ENCODE results near the gene ZNF512. TPM values are rescaled to one million over a fixed set of nuclear protein-coding genes. Genes with fewer than 3 reads are reported as not detected.

ZNF512 gene
- total and polyA plus RNA-seq, 2 of the 13 experiments (the other 11 are each of a cell fraction or from before 2014, with no cell fraction given) = 29.8 to 31.0 TPM

GRCh38 chr2:27663285-27664153, 80.7 kb downstream of the ZNF512 start, which contains the start of the genes SLC4A1AP and SUPT7L (continued):
- 0 out of 2 replicates have a peak, but pooled peaks have one; percentile 37 for TF ChIP-seq PPARG (CRISPR knock-in tag; conservative IDR thresholded peaks at IDR 0.05)
- TF ChIP-seq RBFOX2 (IDR thresholded peaks at IDR 0.05; ENCODE audit: low read depth, low read length) = peak; percentile 76
- TF ChIP-seq FOXA1 (IDR thresholded peaks at IDR 0.05) = no peak
- TF ChIP-seq FOXA1 (CRISPR knock-in tag; IDR thresholded peaks at IDR 0.05) = no peak; the same call in none of the 2 replicates
- no peak for TF ChIP-seq ZBTB3 (CRISPR knock-in tag; IDR thresholded peaks at IDR 0.05; ENCODE audit: borderline replicate concordance, low read depth)
- no peak for TF ChIP-seq CAMTA2 (CRISPR knock-in tag; IDR thresholded peaks at IDR 0.05; ENCODE audit: borderline replicate concordance)
- TF ChIP-seq ZSCAN29 (CRISPR knock-in tag; conservative IDR thresholded peaks at IDR 0.05) = peak; percentile 59; the same call in 1 of the 2 replicates
- TF ChIP-seq ZNF260 (CRISPR knock-in tag; IDR thresholded peaks at IDR 0.05; ENCODE audit: borderline replicate concordance, low read depth) = 0 out of 2 replicates have a peak, but pooled peaks have one; percentile 28
- TF ChIP-seq ZNF225 (CRISPR knock-in tag; IDR thresholded peaks at IDR 0.05) = peak; percentile 94; the same call in 1 of the 2 replicates
- peak; percentile 79; the same call in 1 of the 2 replicates for TF ChIP-seq NAIF1 (CRISPR knock-in tag; IDR thresholded peaks at IDR 0.05; ENCODE audit: borderline replicate concordance)
- TF ChIP-seq ZNF607 (CRISPR knock-in tag; IDR thresholded peaks at IDR 0.05; ENCODE audit: borderline replicate concordance) = peak; percentile 82; the same call in 1 of the 2 replicates
- peak; percentile 85; the same call in 1 of the 2 replicates for TF ChIP-seq TP53 (CRISPR knock-in tag; conservative IDR thresholded peaks at IDR 0.05)
- TF ChIP-seq ERF (CRISPR knock-in tag; IDR thresholded peaks at IDR 0.05) = peak; percentile 95
- TF ChIP-seq ZBTB40 (IDR thresholded peaks at IDR 0.05) = peak; percentile 98
- peak; percentile 91 for TF ChIP-seq ZBTB40 (CRISPR knock-in tag; IDR thresholded peaks at IDR 0.05)
